HepG2 (cell line): ENCODE data around the gene EPB41. TPM values are rescaled to one million over a fixed set of nuclear protein-coding genes. Genes with fewer than 3 reads are reported as not detected.

Experiments
- ATAC-seq: fragments of 200-7000 bp; cut with Tn5 transposase; 3 replicates; pipeline ENCODE4 v1.9.1; 2020; ENCODE audit warnings: mild to moderate bottlenecking, moderate library complexity
- BruUV-seq: library from RNA; stranded (reverse); fragments of 400-500 nt; replicated peaks from 2 replicates; lab custom pipeline; 2021; lab: Mats Ljungman, UMichigan
- CTCF ChIA-PET: fragments of 300-600 bp; formaldehyde crosslinking; extraction: SDS; loops from one replicate; lab custom pipeline; 2021; ENCODE audit warnings: low total read pairs, inconsistent platforms, low intra/inter-chr PET ratio; lab: Yijun Ruan, JAX
- POLR2A ChIA-PET: fragments of 350-600 bp; sonication (Branson Sonifier 250); formaldehyde crosslinking; loops from one replicate; lab custom pipeline; 2020; ENCODE audit warnings: antibody characterized with exemption, inconsistent platforms; lab: Yijun Ruan, JAX
- DNase-seq: peaks from one replicate; pipeline ENCODE4 v3.0.0-alpha.2; 2015; ENCODE audit warnings: low spot score
- FAIRE-seq: peaks from 3 replicates; lab custom pipeline; 2011; peaks lifted over from hg19 to GRCh38; lab: Jason Lieb, UNC
- H2AFZ ChIP-seq: one replicate; pipeline ENCODE4 v1.6.1; 2011; ENCODE audit warnings: low read length, inconsistent platforms
- H3K27ac ChIP-seq: fragments of 300-600 bp; 3 replicates; pipeline ENCODE4 v1.8.0; 2011; ENCODE audit warnings: mixed run types, mild to moderate bottlenecking, mixed read lengths, low read length, inconsistent platforms; ENCODE audit not compliant: insufficient read depth; ENCODE audit errors: extremely low read length
- H3K27me3 ChIP-seq, 2 experiments: fragments of 200-600 bp in 1 of 2; 2 replicates in 1 of 2; 3 replicates in 1 of 2; pipeline versions ENCODE4 v1.6.0 to v1.8.0; 2011; ENCODE audit warnings: low read length in 2 of 2, mild to moderate bottlenecking in 2 of 2, moderate library complexity in 2 of 2, inconsistent platforms in 1 of 2; ENCODE audit not compliant: insufficient read depth in 2 of 2, control insufficient read depth in 1 of 2
- H3K36me3 ChIP-seq, 2 experiments: fragments of 200-600 bp in 1 of 2; replicated peaks in 1 of 2; 2 replicates in 1 of 2; 3 replicates in 1 of 2; pipeline versions ENCODE4 v1.5.1 to v1.8.0; 2011; ENCODE audit warnings: low read length in 2 of 2, inconsistent platforms in 1 of 2; ENCODE audit not compliant: insufficient read depth in 2 of 2, control insufficient read depth in 1 of 2
- H3K4me1 ChIP-seq: 2 replicates; pipeline ENCODE4 v1.5.1; 2012; ENCODE audit warnings: low read length, inconsistent platforms; ENCODE audit not compliant: insufficient read depth
- H3K4me2 ChIP-seq: 2 replicates; pipeline ENCODE4 v1.6.0; 2011; ENCODE audit warnings: low read depth, low read length, inconsistent platforms
- H3K4me3 ChIP-seq, 3 experiments: fragments of 200-600 bp in 1 of 3; sonication (generic), shearing (Covaris generic) in 1 of 3; replicated peaks in 1 of 3; 2 replicates each; pipeline ENCODE4 v1.5.1; 2011 to 2016; ENCODE audit warnings: low read length in 3 of 3, inconsistent platforms in 2 of 3, low read depth in 2 of 3, mild to moderate bottlenecking in 2 of 3, control low read depth in 1 of 3, mixed read lengths in 1 of 3; ENCODE audit not compliant: insufficient read depth in 1 of 3
- H3K79me2 ChIP-seq: one replicate; pipeline ENCODE4 v1.6.1; 2011; ENCODE audit warnings: low read length, inconsistent platforms; ENCODE audit not compliant: insufficient read depth
- H3K9ac ChIP-seq: 2 replicates; pipeline ENCODE4 v1.6.0; 2011; ENCODE audit warnings: mild to moderate bottlenecking, low read depth, low read length, inconsistent platforms; ENCODE audit not compliant: insufficient read depth
- H3K9me3 ChIP-seq: 2 replicates; pipeline ENCODE4 v1.5.1; 2012; ENCODE audit warnings: mild to moderate bottlenecking, low read length
- H4K20me1 ChIP-seq: 2 replicates; pipeline ENCODE4 v1.6.0; 2011; ENCODE audit warnings: inconsistent platforms, mild to moderate bottlenecking, low read length, moderate library complexity; ENCODE audit not compliant: insufficient read depth
- FLYWCH1 ChIP-seq: sonication (generic); formaldehyde crosslinking; IDR thresholded peaks from 2 replicates; pipeline ENCODE4 v1.8.1; 2023; ENCODE audit warnings: mild to moderate bottlenecking, missing genetic modification reagents
- FOXK2 ChIP-seq: fragments of 450-650 bp; IDR thresholded peaks from 2 replicates; pipeline ENCODE4 v1.6.1; 2016
- HNRNPLL ChIP-seq: fragments of 200-400 bp; formaldehyde crosslinking; IDR thresholded peaks from 2 replicates; pipeline ENCODE4 v1.6.1; 2017; ENCODE audit warnings: mild to moderate bottlenecking, low read depth, low read length; ENCODE audit not compliant: poor library complexity, severe bottlenecking
- SOX5 ChIP-seq: IDR thresholded peaks from 2 replicates; pipeline ENCODE4 v1.6.1; 2016; ENCODE audit warnings: borderline replicate concordance
- THAP11 ChIP-seq: IDR thresholded peaks from 2 replicates; pipeline ENCODE4 v1.6.1; 2016; ENCODE audit warnings: missing biosample characterization, missing genetic modification reagents
- ZFAT ChIP-seq: sonication (generic); formaldehyde crosslinking; conservative IDR thresholded peaks from 2 replicates; pipeline ENCODE4 v1.8.1; 2023; ENCODE audit warnings: missing genetic modification reagents, inconsistent platforms
- ZNF782 ChIP-seq: sonication (generic); formaldehyde crosslinking; IDR thresholded peaks from 2 replicates; pipeline ENCODE4 v1.4.0; 2020; ENCODE audit warnings: missing genetic modification reagents, mild to moderate bottlenecking, borderline replicate concordance
- ZSCAN25 ChIP-seq: sonication (generic); formaldehyde crosslinking; IDR thresholded peaks from 2 replicates; pipeline ENCODE4 v1.8.0; 2022; ENCODE audit warnings: mild to moderate bottlenecking, missing genetic modification reagents
- WGBS: methylation state at CpG from one replicate; pipeline ENCODE4 v1.1.6; 2017; ENCODE audit warnings: low lambda C conversion rate; 5-methylcytosine and 5-hydroxymethylcytosine counted together
- in situ Hi-C: cut with HindIII; loops from 2 replicates; pipeline ENCODE4 v1.10.0; 2017; ENCODE audit warnings: low pct_unique_long_range_greater_than_20kb; ENCODE audit not compliant: extremely low pct_ligation_motif_present
- intact Hi-C: fragments of 100-400 bp; cut with micrococcal nuclease; formaldehyde crosslinking; loops from one replicate; pipeline ENCODE4 v1.10.0; 2022; ENCODE audit not compliant: unreplicated experiment
- polyA plus RNA-seq, 8 experiments: library from polyadenylated mRNA; depleted of rRNA in 3 of 8; stranded (reverse) in 7 of 8; unstranded in 1 of 8; fragments of >200 nt; fragmentation: Illumina TruSeq in 4 of 8; extraction: Trizol in 4 of 8; gene quantifications; 2 replicates each; pipeline versions ENCODE4 v1.2.1 to v1.2.3, GENCODE V29; 2011 to 2016; ENCODE audit warnings: low read depth in 4 of 8, missing spikeins in 1 of 8, mixed read lengths in 1 of 8; ENCODE audit not compliant: insufficient read depth in 1 of 8
- total RNA-seq, 5 experiments: library from RNA; depleted of rRNA; stranded (reverse); fragments of >200 nt; fragmentation: Illumina TruSeq; extraction: Trizol; gene quantifications; 2 replicates each; pipeline ENCODE4 v1.2.3, GENCODE V29; 2016; ENCODE audit warnings: low read depth in 1 of 5
- TF ChIP-seq, protein P1 (sequence below): sonication (generic); formaldehyde crosslinking; IDR thresholded peaks from 2 replicates; pipeline ENCODE4 v1.4.0; 2020; ENCODE audit warnings: low read depth, missing genetic modification reagents
- TF ChIP-seq, protein P2 (sequence below): sonication (generic); formaldehyde crosslinking; IDR thresholded peaks from 2 replicates; pipeline ENCODE4 v1.4.0; 2020; ENCODE audit warnings: missing genetic modification reagents, low read depth, mild to moderate bottlenecking, borderline replicate concordance
- TF ChIP-seq, protein P3 (sequence below): sonication (generic); formaldehyde crosslinking; IDR thresholded peaks from 2 replicates; pipeline ENCODE4 v1.5.0; 2020; ENCODE audit warnings: missing genetic modification reagents, mild to moderate bottlenecking, borderline replicate concordance
- TF ChIP-seq, protein P4 (sequence below): sonication (generic); formaldehyde crosslinking; IDR thresholded peaks from 2 replicates; pipeline ENCODE4 v1.5.1; 2020; ENCODE audit warnings: missing genetic modification reagents, mild to moderate bottlenecking, borderline replicate concordance

Gene EPB41
- total and polyA plus RNA-seq, 2 of the 13 experiments (the other 11 are each of a cell fraction or from before 2014, with no cell fraction given), result 34.5 to 46.7 TPM

DNA sequence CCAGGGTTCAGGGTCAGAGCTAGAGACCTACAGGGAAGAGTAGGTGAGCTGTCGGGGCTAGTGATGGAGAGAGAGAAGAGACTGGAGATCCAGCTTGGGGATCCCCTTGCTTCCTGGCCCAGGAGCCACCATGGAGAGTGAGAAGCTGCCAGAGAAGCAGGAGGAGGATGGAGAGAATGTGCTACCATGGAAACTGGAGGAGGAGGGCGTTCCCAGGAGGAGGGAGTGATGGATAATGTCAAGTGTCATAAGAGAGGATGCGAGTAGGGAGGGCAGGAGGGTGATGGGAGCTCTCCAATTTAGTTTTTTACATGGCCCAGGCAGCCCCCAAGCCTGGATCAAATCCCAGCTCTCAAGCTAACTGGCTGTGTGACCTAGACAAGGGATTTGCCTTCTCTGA, 46.5 kb upstream of the EPB41 start:
- POLR2A ChIA-PET, result no interaction called here
- ATAC-seq, result no peak
- H3K4me3 ChIP-seq, result no peak overlapping the region
- no peak overlapping the region for H3K9ac ChIP-seq
- WGBS, result 15% methylated on average over 3 of the region's 3 CpGs
- intact Hi-C loops (no loop called here), in situ Hi-C loops (no loop called here)
- H3K4me1 ChIP-seq, result peaks cover 21% of the 10 kb centered on the region
- BruUV-seq, result no TSS peak
- peaks cover 0 to 28% of the 10 kb centered on the region in 2 experiments; a peak in 3 of 5 replicates for H3K27me3 ChIP-seq
- no peaks in the 10 kb centered on the region for H3K9me3 ChIP-seq
- H3K79me2 ChIP-seq, result no peaks in the 10 kb centered on the region
- TF ChIP-seq, protein P1, sequence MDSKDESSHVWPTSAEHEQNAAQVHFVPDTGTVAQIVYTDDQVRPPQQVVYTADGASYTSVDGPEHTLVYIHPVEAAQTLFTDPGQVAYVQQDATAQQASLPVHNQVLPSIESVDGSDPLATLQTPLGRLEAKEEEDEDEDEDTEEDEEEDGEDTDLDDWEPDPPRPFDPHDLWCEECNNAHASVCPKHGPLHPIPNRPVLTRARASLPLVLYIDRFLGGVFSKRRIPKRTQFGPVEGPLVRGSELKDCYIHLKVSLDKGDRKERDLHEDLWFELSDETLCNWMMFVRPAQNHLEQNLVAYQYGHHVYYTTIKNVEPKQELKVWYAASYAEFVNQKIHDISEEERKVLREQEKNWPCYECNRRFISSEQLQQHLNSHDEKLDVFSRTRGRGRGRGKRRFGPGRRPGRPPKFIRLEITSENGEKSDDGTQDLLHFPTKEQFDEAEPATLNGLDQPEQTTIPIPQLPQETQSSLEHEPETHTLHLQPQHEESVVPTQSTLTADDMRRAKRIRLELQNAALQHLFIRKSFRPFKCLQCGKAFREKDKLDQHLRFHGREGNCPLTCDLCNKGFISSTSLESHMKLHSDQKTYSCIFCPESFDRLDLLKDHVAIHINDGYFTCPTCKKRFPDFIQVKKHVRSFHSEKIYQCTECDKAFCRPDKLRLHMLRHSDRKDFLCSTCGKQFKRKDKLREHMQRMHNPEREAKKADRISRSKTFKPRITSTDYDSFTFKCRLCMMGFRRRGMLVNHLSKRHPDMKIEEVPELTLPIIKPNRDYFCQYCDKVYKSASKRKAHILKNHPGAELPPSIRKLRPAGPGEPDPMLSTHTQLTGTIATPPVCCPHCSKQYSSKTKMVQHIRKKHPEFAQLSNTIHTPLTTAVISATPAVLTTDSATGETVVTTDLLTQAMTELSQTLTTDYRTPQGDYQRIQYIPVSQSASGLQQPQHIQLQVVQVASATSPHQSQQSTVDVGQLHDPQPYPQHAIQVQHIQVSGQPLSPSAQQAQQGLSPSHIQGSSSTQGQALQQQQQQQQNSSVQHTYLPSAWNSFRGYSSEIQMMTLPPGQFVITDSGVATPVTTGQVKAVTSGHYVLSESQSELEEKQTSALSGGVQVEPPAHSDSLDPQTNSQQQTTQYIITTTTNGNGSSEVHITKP (CRISPR knock-in tag), result no peak
- TF ChIP-seq SOX5 (CRISPR knock-in tag) (no peak), HNRNPLL (no peak), ZSCAN25 (CRISPR knock-in tag) (no peak), FLYWCH1 (CRISPR knock-in tag) (no peak), ZNF782 (CRISPR knock-in tag) (no peak), FOXK2 (no peak), THAP11 (no peak), ZFAT (CRISPR knock-in tag) (no peak)
- TF ChIP-seq, protein P2, sequence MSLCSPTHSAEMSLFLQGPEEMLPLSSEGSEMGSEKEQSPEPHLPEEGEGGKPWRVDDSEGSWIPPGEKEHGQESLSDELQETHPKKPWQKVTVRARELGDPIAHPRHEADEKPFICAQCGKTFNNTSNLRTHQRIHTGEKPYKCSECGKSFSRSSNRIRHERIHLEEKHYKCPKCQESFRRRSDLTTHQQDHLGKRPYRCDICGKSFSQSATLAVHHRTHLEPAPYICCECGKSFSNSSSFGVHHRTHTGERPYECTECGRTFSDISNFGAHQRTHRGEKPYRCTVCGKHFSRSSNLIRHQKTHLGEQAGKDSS (CRISPR knock-in tag), result no peak
- TF ChIP-seq, protein P3, sequence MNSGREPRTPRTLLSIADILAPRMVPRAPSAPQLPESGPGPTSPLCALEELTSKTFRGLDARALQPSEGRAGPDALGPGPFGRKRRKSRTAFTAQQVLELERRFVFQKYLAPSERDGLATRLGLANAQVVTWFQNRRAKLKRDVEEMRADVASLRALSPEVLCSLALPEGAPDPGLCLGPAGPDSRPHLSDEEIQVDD (CRISPR knock-in tag), result no peak
- TF ChIP-seq, protein P4, sequence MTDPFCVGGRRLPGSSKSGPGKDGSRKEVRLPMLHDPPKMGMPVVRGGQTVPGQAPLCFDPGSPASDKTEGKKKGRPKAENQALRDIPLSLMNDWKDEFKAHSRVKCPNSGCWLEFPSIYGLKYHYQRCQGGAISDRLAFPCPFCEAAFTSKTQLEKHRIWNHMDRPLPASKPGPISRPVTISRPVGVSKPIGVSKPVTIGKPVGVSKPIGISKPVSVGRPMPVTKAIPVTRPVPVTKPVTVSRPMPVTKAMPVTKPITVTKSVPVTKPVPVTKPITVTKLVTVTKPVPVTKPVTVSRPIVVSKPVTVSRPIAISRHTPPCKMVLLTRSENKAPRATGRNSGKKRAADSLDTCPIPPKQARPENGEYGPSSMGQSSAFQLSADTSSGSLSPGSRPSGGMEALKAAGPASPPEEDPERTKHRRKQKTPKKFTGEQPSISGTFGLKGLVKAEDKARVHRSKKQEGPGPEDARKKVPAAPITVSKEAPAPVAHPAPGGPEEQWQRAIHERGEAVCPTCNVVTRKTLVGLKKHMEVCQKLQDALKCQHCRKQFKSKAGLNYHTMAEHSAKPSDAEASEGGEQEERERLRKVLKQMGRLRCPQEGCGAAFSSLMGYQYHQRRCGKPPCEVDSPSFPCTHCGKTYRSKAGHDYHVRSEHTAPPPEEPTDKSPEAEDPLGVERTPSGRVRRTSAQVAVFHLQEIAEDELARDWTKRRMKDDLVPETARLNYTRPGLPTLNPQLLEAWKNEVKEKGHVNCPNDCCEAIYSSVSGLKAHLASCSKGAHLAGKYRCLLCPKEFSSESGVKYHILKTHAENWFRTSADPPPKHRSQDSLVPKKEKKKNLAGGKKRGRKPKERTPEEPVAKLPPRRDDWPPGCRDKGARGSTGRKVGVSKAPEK (CRISPR knock-in tag), result no peak
- no peak overlapping the region for H3K27ac ChIP-seq
- no peaks in the 10 kb centered on the region for H3K36me3 ChIP-seq
- DNase-seq, result no peak
- CTCF ChIA-PET, result no interaction called here
- no peak overlapping the region for H3K4me2 ChIP-seq
- no peak overlapping the region for H2AFZ ChIP-seq
- H4K20me1 ChIP-seq, result no peaks in the 10 kb centered on the region
- no peak for FAIRE-seq
